Stimulated activated CD4-positive, alpha-beta T cell treated with anti-CD3 and anti-CD28 coated beads, TNF-alpha, amount 100 ng/mL, for 1 hour (primary cell): ENCODE measurements around the gene KCNA5.

ENCODE experiments used
- DNase-seq, 3 donors: peaks; one replicate each; pipeline ENCODE4 v3.0.0-alpha.2; 2020; ENCODE audit warnings: low read depth in 3 of 3, low spot score in 1 of 3

Gene KCNA5

DNA sequence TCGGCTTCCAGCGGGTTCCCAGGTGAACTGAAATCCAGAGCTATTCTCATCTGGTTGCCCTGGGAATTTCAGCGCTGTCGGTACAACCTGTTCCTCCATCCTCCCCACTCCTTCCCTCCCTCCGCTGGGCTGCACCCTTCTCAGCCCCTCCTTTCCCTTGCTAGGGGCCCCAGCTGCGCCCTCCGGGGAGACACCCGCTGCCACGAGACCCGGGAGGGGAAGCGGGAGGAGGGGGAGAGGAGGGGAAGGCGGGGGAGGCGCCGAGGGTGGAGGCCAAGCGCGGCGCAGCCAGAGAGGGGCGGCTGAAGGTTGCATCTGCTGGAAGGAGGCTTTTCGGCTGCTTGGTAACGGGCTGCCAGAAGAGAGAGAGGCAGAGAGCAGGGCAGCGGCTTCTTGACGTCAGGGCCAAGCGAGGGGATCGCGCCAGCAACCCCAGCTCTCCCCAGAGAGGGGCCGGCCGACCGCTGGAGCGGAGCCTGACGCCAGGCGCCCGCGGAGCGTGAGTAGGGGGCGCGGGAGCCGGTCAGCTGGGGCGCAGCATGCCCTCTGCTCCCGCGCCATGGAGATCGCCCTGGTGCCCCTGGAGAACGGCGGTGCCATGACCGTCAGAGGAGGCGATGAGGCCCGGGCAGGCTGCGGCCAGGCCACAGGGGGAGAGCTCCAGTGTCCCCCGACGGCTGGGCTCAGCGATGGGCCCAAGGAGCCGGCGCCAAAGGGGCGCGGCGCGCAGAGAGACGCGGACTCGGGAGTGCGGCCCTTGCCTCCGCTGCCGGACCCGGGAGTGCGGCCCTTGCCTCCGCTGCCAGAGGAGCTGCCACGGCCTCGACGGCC, at the start of gene KCNA5:
TSS of gene KCNA5 (plus strand) at position 291 of the 831 bp plus-strand sequence. CDS start at position 560, 269 bp downstream.
- DNase-seq: no peak

GRCh38 chr12:4994622-4995021, 49.1 kb upstream of the KCNA5 start:
- no peak for DNase-seq

DNA sequence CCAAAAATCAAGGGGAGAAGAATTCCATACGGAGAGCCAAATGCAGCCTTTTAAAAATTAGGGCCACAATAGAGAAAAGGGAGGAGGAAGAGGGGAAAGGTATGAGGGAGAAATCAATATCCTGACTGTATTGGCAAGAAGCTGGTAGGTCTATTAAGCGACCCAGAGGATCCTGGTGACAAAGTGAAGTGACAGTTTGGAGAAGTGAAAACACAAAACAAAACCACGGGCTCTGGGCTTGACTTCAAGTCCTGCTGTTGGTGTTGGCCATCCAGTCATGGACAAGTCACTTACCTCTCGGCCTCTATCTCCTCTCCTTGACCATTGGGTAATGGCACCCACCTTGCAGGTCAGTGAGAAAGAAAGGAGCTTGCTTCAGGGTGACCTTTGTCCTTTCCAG, 47.0 kb upstream of the KCNA5 start:
- DNase-seq: no peak

GRCh38 chr12:4997939-4998338, 45.7 kb upstream of the KCNA5 start:
- no peak for DNase-seq

GRCh38 chr12:5000204-5000603, 43.5 kb upstream of the KCNA5 start:
- DNase-seq: no peak

GRCh38 chr12:5000658-5001385, 42.9 kb upstream of the KCNA5 start:
- DNase-seq: no peak

- DNase-seq: peak in 1 of 3 donors; percentile 10
Measured at GRCh38 chr12:5003025-5003666, 40.5 kb upstream of the KCNA5 start.

GRCh38 chr12:5008661-5009060, 35.0 kb upstream of the KCNA5 start:
- DNase-seq: no peak

GRCh38 chr12:5010151-5010550, 33.5 kb upstream of the KCNA5 start:
- no peak for DNase-seq

GRCh38 chr12:5012337-5012736, 31.3 kb upstream of the KCNA5 start:
- no peak for DNase-seq

DNA sequence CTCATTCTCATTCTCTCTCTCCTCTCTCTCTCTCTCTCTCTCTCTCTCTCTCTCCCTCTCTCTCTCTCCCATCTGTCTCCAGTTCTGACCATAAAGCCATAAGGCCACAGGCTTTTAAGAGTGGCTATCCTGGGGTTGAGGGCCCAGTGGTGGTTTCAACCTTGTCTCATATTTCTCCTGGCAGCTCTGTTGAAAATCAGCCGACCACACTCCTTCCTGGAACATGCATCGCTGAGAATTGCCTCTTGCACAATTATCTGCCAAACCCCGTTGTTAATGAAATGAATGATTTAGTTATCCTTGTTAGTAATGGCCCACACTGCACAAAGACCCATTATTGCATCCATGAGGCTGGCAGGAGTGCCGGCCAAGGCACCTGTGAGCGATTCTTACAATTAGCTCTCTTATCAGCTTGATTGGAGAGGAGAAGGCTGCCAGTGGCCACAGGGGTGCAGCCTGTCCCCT, 30.4 kb upstream of the KCNA5 start:
- DNase-seq: no peak

GRCh38 chr12:5014269-5014668, 29.4 kb upstream of the KCNA5 start:
- no peak for DNase-seq

DNA sequence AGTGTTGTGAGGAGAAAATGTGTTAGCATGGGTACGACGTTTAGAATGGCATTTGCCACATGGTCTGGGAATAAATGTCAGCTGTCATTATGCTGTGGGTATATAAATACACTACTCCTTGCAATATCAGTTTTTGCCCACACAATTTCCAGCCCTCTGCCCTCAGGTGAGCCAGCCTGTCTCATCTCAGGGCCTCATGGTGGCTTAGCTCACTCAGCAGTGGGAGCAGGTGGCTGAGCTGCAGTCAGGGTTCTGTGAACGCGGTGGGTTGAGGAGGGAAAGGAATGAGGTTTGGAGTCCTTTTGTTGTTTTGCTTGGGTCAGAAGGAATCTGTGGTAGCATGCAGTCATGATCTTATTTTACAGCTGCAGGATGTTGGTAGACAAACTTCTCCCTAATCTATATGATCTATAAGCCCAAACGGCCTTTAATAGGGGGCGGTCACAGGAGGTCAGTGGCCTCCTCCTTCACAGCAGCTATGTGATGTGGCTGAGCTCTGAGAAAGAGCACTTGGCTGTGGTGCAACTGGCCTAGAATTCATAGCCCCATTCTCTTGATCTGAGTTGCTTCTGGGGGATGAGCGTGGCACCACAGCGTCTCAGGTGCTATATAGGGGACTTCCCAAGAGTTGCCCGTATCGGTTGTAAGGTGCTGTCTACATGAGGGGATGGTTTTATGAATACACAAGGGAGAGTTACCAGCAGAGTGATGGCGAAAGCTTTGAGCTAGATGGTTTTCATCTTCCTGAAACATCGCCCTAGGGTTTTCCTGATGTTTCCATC, 27.8 kb upstream of the KCNA5 start:
- no peak for DNase-seq

DNA sequence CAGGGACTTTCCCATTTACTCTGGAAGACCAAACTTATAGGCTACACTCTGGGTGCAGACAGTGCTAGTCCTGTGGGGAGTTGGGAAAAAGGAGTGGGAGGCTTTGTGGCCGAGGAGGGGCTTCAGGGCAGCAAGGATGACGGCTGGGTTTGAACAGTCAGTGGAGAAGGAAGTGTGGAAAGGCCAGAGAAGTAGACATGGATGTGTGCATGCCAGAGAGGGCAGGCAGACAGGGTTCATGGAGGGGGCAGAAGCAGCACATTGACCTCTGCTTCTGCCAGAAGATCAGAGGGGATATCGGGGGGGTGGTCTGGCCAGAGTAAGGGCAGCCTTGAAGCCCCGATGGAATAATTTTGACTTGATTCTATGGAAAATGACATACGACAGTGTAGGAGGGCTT, 27.2 kb upstream of the KCNA5 start:
- no peak for DNase-seq

DNA sequence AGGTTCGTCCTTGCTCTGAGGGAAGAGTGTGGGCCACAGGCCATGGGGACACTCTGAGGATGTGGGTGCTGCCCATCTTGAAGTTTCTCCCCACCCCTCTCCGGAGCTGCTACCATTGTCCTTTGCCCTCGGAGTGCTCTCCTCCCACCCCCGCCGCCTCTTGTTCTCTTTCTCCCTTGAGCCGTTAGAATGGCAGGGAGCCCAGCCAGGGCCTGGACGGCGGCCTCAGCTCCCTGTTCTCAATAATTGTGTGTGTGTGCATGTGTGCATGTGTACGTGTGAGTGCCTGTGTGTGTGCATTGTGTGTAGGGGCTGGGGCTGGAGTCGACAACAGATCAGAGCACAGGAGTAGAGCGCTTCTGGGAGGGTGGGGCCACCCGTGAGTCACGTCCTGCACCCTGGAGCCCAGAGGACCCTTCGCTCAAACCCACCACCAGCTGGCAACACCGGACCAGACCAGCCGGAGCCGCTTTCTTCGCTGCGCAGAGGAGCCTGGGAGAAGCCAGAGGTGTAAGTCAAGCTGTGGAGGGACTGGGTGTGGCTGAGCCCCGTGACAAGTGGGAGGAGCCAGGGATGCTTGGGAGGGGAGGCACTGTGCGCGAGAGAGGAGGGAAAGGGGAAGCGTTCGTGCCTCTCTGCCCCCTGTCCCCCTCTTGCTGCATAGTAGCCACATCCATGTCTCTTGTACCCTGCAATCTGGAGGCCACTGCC, 25.9 kb upstream of the KCNA5 start:
- no peak for DNase-seq

GRCh38 chr12:5018677-5019076, 25.0 kb upstream of the KCNA5 start:
- DNase-seq: no peak

GRCh38 chr12:5022025-5022424, 21.7 kb upstream of the KCNA5 start:
- no peak for DNase-seq

- DNase-seq: peak in 1 of 3 donors; percentile 21
Measured at GRCh38 chr12:5022465-5023061, 21.1 kb upstream of the KCNA5 start.

DNA sequence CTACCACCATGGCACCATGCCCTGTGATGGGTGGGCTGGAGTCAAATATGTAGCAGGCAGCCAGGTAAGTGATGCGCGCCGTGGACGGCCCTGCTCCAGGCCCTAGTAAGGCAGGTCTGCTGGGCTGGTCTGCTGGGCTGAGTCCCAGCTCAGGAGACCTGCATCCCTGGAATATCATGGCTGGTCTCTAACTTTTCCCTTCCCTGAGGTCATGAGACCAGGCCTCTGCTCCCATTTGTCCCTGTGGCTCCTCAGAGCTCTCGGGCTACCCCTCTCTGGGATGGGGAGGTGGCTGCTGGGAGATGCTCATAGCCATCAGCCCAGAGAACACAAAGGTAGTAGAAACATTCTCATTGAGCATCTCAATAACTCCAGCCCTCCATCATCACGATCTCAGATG, 19.8 kb upstream of the KCNA5 start:
- no peak for DNase-seq

- DNase-seq: no peak
Measured at GRCh38 chr12:5026342-5026938, 17.2 kb upstream of the KCNA5 start.
